GM06990 (cell line): Measurements from ENCODE around the gene MYOF.

Experiments
- DNase-seq: peaks from one replicate; pipeline ENCODE4 v3.0.0-alpha.2; 2011; ENCODE audit not compliant: insufficient read length; ENCODE audit errors: extremely low read depth
- H3K27me3 ChIP-seq: replicated peaks from 2 replicates; pipeline ENCODE4 v1.6.0; 2011; ENCODE audit warnings: low read length; ENCODE audit not compliant: control insufficient read depth, insufficient read depth
- H3K36me3 ChIP-seq: 2 replicates; pipeline ENCODE4 v1.5.1; 2011; ENCODE audit warnings: low read length; ENCODE audit not compliant: control insufficient read depth, insufficient read depth
- H3K4me3 ChIP-seq: replicated peaks from 2 replicates; pipeline ENCODE4 v1.5.1; 2011; ENCODE audit warnings: low read depth, mild to moderate bottlenecking, control low read depth, low read length
- CTCF ChIP-seq: IDR thresholded peaks from 2 replicates; pipeline ENCODE4 v1.5.1; 2011; ENCODE audit warnings: low read length, control low read depth, mild to moderate bottlenecking, inconsistent platforms; ENCODE audit not compliant: insufficient read depth, poor library complexity, severe bottlenecking

Gene MYOF

GRCh38 chr10:93463723-93464476, 18.2 kb downstream of the MYOF start:
- no peak for DNase-seq
- TF ChIP-seq CTCF, result no peak
- Histone ChIP-seq H3K4me3 (no peak overlapping the region), H3K27me3 (no peaks in the 10 kb centered on the region), H3K36me3 (no peaks in the 10 kb centered on the region)

- Histone ChIP-seq H3K27me3 (no peaks in the 10 kb centered on the region), H3K4me3 (no peak overlapping the region), H3K36me3 (no peaks in the 10 kb centered on the region)
- DNase-seq, result no peak
- no peak for TF ChIP-seq CTCF
Observed at GRCh38 chr10:93462881-93463280, 19.3 kb downstream of the MYOF start.

- TF ChIP-seq CTCF, result no peak
- no peak for DNase-seq
Observed at GRCh38 chr10:93462371-93462770, 19.8 kb downstream of the MYOF start.

GRCh38 chr10:93461807-93462178, 20.3 kb downstream of the MYOF start:
- Histone ChIP-seq H3K36me3 (no peaks in the 10 kb centered on the region), H3K27me3 (no peaks in the 10 kb centered on the region), H3K4me3 (no peak overlapping the region)
- TF ChIP-seq CTCF, result no peak
- no peak for DNase-seq

More at GRCh38 chr10:93462371-93462770, 19.8 kb downstream of the MYOF start:
- Histone ChIP-seq H3K4me3 (no peak overlapping the region), H3K36me3 (no peaks in the 10 kb centered on the region), H3K27me3 (no peaks in the 10 kb centered on the region)

- Histone ChIP-seq H3K36me3 (no peaks in the 10 kb centered on the region), H3K4me3 (no peak overlapping the region), H3K27me3 (no peaks in the 10 kb centered on the region)
- no peak for DNase-seq
- no peak for TF ChIP-seq CTCF
Observed at GRCh38 chr10:93461109-93461806, 20.9 kb downstream of the MYOF start.
